Measurements from ENCODE around the gene SUPT20HL2. TPM values are rescaled to one million over a fixed set of nuclear protein-coding genes. Genes with fewer than 3 reads are reported as not detected.

SUPT20HL2 gene
- total and polyA plus RNA-seq, 9 donors = 0.04 to 1.1 (median 0.27) TPM; not detected in 1

GRCh38 chrX:24262309-24262708 lies 51.6 kb downstream of the SUPT20HL2 start:
- H3K9me3 ChIP-seq = no peaks in the 10 kb centered on the region

More at GRCh38 chrX:24262309-24262708, 51.6 kb downstream of the SUPT20HL2 start:
- H3K27ac ChIP-seq = no peak overlapping the region
- no peak for DNase-seq
- H3K27me3 ChIP-seq = no peaks in the 10 kb centered on the region
- no peaks in the 10 kb centered on the region for H3K4me1 ChIP-seq (ENCODE audit: insufficient read depth)
- 80 to 89% (median 88%) methylated on average over 3 of the region's 3 CpGs for WGBS, 3 donors
- no peaks in the 10 kb centered on the region for H3K36me3 ChIP-seq
- intact Hi-C loops (cut with DNase I) = no loop called here
- no peak for TF ChIP-seq CTCF (IDR thresholded peaks at IDR 0.05)
- TF ChIP-seq EP300 (IDR thresholded peaks at IDR 0.05) = no peak
- no peak for TF ChIP-seq POLR2A (IDR thresholded peaks at IDR 0.05)
- H3K4me3 ChIP-seq = no peak overlapping the region

Other genes with a start within 250 kb of the SUPT20HL2 start
- 10 to 100 TPM; 34.5 to 87.8 (median 82.5) TPM for gene ZFX, start 164.3 kb downstream of the SUPT20HL2 start, total RNA-seq
- gene ZFX, start 164.3 kb downstream of the SUPT20HL2 start, polyA plus RNA-seq = 10 to 100 TPM; 16.1 to 20.5 TPM
- under 1 TPM in 5 of 7 donors, not detected in 2; 0.10 to 0.25 (median 0.13) TPM for gene SUPT20HL1, start 46.6 kb upstream of the SUPT20HL2 start, total RNA-seq
- gene SUPT20HL1, start 46.6 kb upstream of the SUPT20HL2 start, polyA plus RNA-seq = under 1 TPM; 0.05 to 0.12 TPM
- 10 to 100 TPM; 13.8 to 30.9 (median 20.7) TPM for gene PDK3, start 151.2 kb upstream of the SUPT20HL2 start, total RNA-seq
- gene PDK3, start 151.2 kb upstream of the SUPT20HL2 start, polyA plus RNA-seq = 10 to 100 TPM in 1 of 2 donors, 1 to 10 TPM in 1; 3.1 to 20.2 TPM